WERI-Rb-1 (cell line): ENCODE data around the gene AACS.

ENCODE experiments used
- DNase-seq: peaks from one replicate; pipeline ENCODE4 v3.0.0-alpha.2; 2020
- H3K27ac ChIP-seq: fragments of 250-450 bp; sonication (Bioruptor Pico); 2 replicates; pipeline ENCODE4 v1.5.1; 2020; ENCODE audit warnings: mild to moderate bottlenecking, moderate library complexity
- H3K27me3 ChIP-seq: fragments of 250-450 bp; sonication (Bioruptor Pico); 2 replicates; pipeline ENCODE4 v1.5.1; 2021; ENCODE audit warnings: mild to moderate bottlenecking, low read depth, moderate library complexity; ENCODE audit not compliant: insufficient read depth, severe bottlenecking
- H3K36me3 ChIP-seq: fragments of 250-450 bp; sonication (Bioruptor Pico); 2 replicates; pipeline ENCODE4 v1.5.1; 2020; ENCODE audit warnings: mild to moderate bottlenecking, moderate library complexity
- H3K4me3 ChIP-seq: 2 replicates; pipeline ENCODE4 v1.5.1; 2011; ENCODE audit warnings: low read depth, mild to moderate bottlenecking, control low read depth, low read length
- H3K9me3 ChIP-seq: fragments of 250-450 bp; sonication (Bioruptor Pico); 2 replicates; pipeline ENCODE4 v1.5.1; 2021; ENCODE audit warnings: mild to moderate bottlenecking, moderate library complexity; ENCODE audit not compliant: severe bottlenecking
- CTCF ChIP-seq: IDR thresholded peaks from 2 replicates; pipeline ENCODE4 v1.5.1; 2011; ENCODE audit warnings: low read depth, mild to moderate bottlenecking, control low read depth, inconsistent platforms, low read length

The AACS gene

DNA sequence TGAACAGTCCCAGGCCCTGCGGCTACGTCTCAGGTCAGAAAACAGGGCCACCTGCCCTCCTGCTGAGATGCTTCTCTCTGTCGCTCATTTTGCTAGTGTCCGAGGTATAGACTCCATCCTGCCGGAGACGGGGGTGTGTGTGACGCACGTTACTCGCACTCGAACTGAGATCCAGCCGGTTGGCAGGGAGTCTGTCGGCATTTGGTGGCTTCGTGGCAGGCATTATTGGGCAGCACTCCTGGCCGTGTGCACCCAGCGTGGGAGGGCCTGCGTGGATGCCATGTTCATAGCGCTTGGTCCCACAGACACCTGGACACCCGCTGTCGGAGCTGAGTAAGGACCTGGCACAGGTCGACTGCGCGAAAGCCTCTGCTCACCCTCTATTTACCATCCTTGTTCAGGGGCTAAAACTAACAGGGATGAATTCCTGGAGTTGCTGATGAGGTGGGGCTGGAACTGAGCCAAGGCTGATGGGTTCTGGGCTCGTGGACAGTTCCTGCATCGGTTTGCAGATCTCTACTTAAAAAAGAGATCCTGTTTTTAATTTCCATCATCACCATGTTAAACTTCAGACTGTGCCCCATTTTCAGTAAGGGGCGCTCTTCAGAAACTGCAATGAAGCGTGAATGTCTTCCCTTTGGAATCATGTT lies 28.6 kb downstream of the AACS start:
- H3K27me3 ChIP-seq = no peaks in the 10 kb centered on the region
- peaks cover 61% of the 10 kb centered on the region for H3K36me3 ChIP-seq
- no peak overlapping the region for H3K4me3 ChIP-seq
- H3K27ac ChIP-seq = no peak overlapping the region
- DNase-seq = no peak
- H3K9me3 ChIP-seq = no peaks in the 10 kb centered on the region
- no peak for TF ChIP-seq CTCF

DNA sequence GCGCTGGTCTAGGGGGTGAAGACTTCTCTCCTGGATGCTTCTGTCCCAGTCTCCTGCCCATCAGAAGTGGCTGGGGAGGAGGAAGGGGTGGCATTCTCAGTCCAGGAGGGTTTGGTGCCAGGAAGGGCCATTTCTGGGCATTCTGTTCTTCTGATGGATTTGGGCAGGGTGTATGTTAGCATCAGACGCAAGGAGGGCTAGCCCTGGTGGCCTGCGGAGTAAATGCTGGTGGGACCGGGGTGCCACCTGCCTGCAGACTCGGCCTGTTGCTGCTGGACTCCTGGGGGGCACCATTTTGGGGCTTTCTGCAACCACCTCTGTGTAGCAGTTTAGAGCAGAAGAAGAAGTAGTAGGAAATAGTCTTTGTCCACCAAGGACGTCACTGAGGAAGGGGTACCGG lies 31.7 kb downstream of the AACS start:
- H3K9me3 ChIP-seq = no peaks in the 10 kb centered on the region
- TF ChIP-seq CTCF = no peak
- no peak for DNase-seq
- H3K27me3 ChIP-seq = no peaks in the 10 kb centered on the region
- H3K27ac ChIP-seq = no peak overlapping the region
- no peak overlapping the region for H3K4me3 ChIP-seq
- peaks cover 39% of the 10 kb centered on the region for H3K36me3 ChIP-seq

DNA sequence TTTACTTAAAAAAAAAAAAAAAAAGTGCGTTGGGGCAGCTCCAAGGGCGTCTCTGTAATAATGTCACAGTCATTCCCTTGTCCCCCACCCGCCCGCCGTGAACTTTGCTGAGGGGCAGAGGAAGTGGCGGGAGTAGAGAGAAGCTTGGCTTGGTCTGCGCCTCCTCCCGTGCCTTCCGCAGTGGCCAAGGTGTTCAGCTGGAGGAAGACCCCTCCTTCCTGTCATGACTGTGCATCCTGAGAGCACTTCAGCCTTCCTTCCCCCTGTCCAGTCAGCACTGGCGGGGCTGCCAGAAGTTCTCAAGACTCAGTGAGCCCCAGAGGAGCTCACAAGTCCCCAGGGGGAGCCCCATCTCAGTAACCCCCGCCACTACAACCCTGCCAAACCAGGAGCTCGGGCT lies 32.2 kb downstream of the AACS start:
- TF ChIP-seq CTCF = no peak
- Histone ChIP-seq H3K36me3 (peaks cover 35% of the 10 kb centered on the region), H3K9me3 (no peaks in the 10 kb centered on the region), H3K27me3 (no peaks in the 10 kb centered on the region), H3K27ac (no peak overlapping the region), H3K4me3 (no peak overlapping the region)
- no peak for DNase-seq

DNA sequence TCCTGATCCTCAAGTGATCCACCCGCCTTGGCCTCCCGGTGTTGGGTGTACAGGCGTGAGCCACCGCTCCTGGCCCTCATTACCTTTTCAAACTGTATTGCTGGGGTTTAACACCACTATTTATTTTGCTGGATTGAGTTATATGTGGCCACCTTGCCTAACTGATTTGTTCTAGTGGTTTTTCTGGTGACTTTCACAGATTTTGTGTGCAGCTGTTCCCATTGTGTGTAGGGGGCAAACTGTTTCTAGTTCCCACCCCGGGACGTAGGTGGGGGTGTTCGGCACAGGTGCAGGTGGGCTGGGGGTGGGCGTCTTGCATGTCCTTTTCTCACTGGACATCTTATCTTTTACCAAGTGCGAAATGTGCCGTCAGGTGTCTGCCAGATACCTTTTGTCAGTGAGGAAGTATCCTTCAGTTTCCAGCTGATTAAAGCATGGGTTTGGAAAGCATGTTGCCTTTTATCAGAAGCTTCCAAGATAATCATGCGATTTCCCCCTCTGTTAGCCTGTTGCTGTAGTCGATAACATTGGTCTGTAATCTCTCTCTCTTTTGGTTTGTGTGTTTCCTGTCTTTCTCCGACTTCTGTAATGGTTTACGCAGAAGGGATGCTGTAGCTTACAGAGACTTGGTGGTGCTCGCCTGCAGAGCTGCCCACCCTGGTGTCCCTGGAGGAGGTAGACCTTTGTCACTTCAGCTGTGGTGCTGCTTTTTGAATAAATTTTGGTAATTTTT lies 33.6 kb downstream of the AACS start:
- Histone ChIP-seq H3K27ac (no peak overlapping the region), H3K9me3 (no peaks in the 10 kb centered on the region), H3K27me3 (no peaks in the 10 kb centered on the region), H3K36me3 (peaks cover 33% of the 10 kb centered on the region), H3K4me3 (no peak overlapping the region)
- no peak for DNase-seq
- TF ChIP-seq CTCF = no peak

GRCh38 chr12:125099409-125099782 lies 34.2 kb downstream of the AACS start:
- DNase-seq = no peak
- Histone ChIP-seq H3K4me3 (no peak overlapping the region), H3K9me3 (no peaks in the 10 kb centered on the region), H3K27ac (no peak overlapping the region), H3K27me3 (no peaks in the 10 kb centered on the region), H3K36me3 (peaks cover 34% of the 10 kb centered on the region)
- no peak for TF ChIP-seq CTCF
